Fibroblast of skin of right biceps (primary cell): ENCODE measurements around the gene SMC4.
"Not testable (repeated sequence)": the region's sequence is repeated elsewhere in the genome, so short reads cannot be mapped to it uniquely, and the experiment has no call there.

ENCODE experiments used
- DNase-seq: peaks from one replicate; pipeline ENCODE4 v3.0.0-alpha.2; 2013

Gene SMC4

GRCh38 chr3:160447544-160447943 lies 48.1 kb downstream of the SMC4 start:
- peak; percentile 61 for DNase-seq

GRCh38 chr3:160448845-160449635 lies 49.6 kb downstream of the SMC4 start:
- DNase-seq, result peak; percentile 31

- DNase-seq, result peak; percentile 98
Observed at GRCh38 chr3:160449636-160450598, 50.5 kb downstream of the SMC4 start, which contains the start of gene TRIM59. TSS of gene TRIM59 (minus strand) at chr3:160449786. CDS start at chr3:160439183, 10,603 bp downstream.

- DNase-seq, result peak; percentile 97
Observed at GRCh38 chr3:160450846-160451245, 51.4 kb downstream of the SMC4 start.

- DNase-seq, result peak; percentile 47
Observed at GRCh38 chr3:160451602-160452001, 52.2 kb downstream of the SMC4 start.

GRCh38 chr3:160452251-160452650 lies 52.8 kb downstream of the SMC4 start:
- DNase-seq, result not testable (repeated sequence)

- no peak for DNase-seq
Observed at GRCh38 chr3:160454995-160455394, 55.5 kb downstream of the SMC4 start.

- no peak for DNase-seq
Observed at GRCh38 chr3:160455846-160456245, 56.4 kb downstream of the SMC4 start.

GRCh38 chr3:160458151-160458550 lies 58.7 kb downstream of the SMC4 start:
- DNase-seq, result no peak

- no peak for DNase-seq
Observed at GRCh38 chr3:160459450-160459970, 60.1 kb downstream of the SMC4 start.

GRCh38 chr3:160460033-160460432 lies 60.6 kb downstream of the SMC4 start:
- DNase-seq, result no peak

GRCh38 chr3:160464321-160464720 lies 64.9 kb downstream of the SMC4 start:
- no peak for DNase-seq

- no peak for DNase-seq
Observed at GRCh38 chr3:160464971-160465370, 65.5 kb downstream of the SMC4 start.

GRCh38 chr3:160470181-160470580 lies 70.7 kb downstream of the SMC4 start:
- DNase-seq, result no peak

GRCh38 chr3:160471892-160472291 lies 72.4 kb downstream of the SMC4 start:
- no peak for DNase-seq

GRCh38 chr3:160472344-160472743 lies 72.9 kb downstream of the SMC4 start:
- no peak for DNase-seq

- peak; percentile 95 for DNase-seq
Observed at GRCh38 chr3:160473221-160473620, 73.8 kb downstream of the SMC4 start.

GRCh38 chr3:160473978-160474377 lies 74.5 kb downstream of the SMC4 start:
- peak; percentile 99 for DNase-seq

GRCh38 chr3:160474416-160474838 lies 75.0 kb downstream of the SMC4 start:
- DNase-seq, result peak; percentile 89

- DNase-seq, result no peak
Observed at GRCh38 chr3:160475153-160475552, 75.7 kb downstream of the SMC4 start.

- no peak for DNase-seq
Observed at GRCh38 chr3:160475884-160476283, 76.4 kb downstream of the SMC4 start.

- DNase-seq, result peak; percentile 61
Observed at GRCh38 chr3:160477750-160478149, 78.3 kb downstream of the SMC4 start.

GRCh38 chr3:160478338-160478737 lies 78.9 kb downstream of the SMC4 start:
- peak; percentile 69 for DNase-seq
